GM12864 (cell line): Measurements from ENCODE around the gene PTPN23.

Experiments used
- DNase-seq: peaks from one replicate; pipeline ENCODE4 v3.0.0-alpha.2; 2011; ENCODE audit warnings: low read depth
- H3K4me3 ChIP-seq: 2 replicates; pipeline ENCODE4 v1.5.1; 2011; ENCODE audit warnings: mild to moderate bottlenecking, low read depth, low read length, control low read depth
- CTCF ChIP-seq: IDR thresholded peaks from 2 replicates; pipeline ENCODE4 v1.5.1; 2011; ENCODE audit warnings: low read depth, mild to moderate bottlenecking, moderate library complexity, low read length, control low read depth, inconsistent platforms; ENCODE audit errors: missing control alignments

PTPN23 gene

GRCh38 chr3:47409688-47410416, 29.0 kb downstream of the PTPN23 start:
- no peak for DNase-seq
- H3K4me3 ChIP-seq = no peak overlapping the region

GRCh38 chr3:47410417-47410720, 29.5 kb downstream of the PTPN23 start:
- H3K4me3 ChIP-seq = no peak overlapping the region
- no peak for DNase-seq
- TF ChIP-seq CTCF = no peak

More at GRCh38 chr3:47409688-47410416, 29.0 kb downstream of the PTPN23 start:
- TF ChIP-seq CTCF = no peak

GRCh38 chr3:47410801-47411646, 30.2 kb downstream of the PTPN23 start:
- TF ChIP-seq CTCF = no peak
- DNase-seq = no peak

GRCh38 chr3:47411696-47412452, 31.1 kb downstream of the PTPN23 start:
- no peak for TF ChIP-seq CTCF
- H3K4me3 ChIP-seq = no peak overlapping the region
- DNase-seq = no peak

More at GRCh38 chr3:47410801-47411646, 30.2 kb downstream of the PTPN23 start:
- H3K4me3 ChIP-seq = no peak overlapping the region

- H3K4me3 ChIP-seq = no peak overlapping the region
- no peak for TF ChIP-seq CTCF
- DNase-seq = no peak
These were observed 31.6 kb downstream of the PTPN23 start for GRCh38 chr3:47412453-47412756.

GRCh38 chr3:47412842-47413520, 32.2 kb downstream of the PTPN23 start:
- no peak overlapping the region for H3K4me3 ChIP-seq
- TF ChIP-seq CTCF = peak; percentile 19
- no peak for DNase-seq
